Panc1 (cell line): ENCODE results near the gene CCDC107. TPM values are rescaled to one million over a fixed set of nuclear protein-coding genes. Genes with fewer than 3 reads are reported as not detected.

Source experiments
- ATAC-seq: fragments of 200-7000 bp; cut with Tn5 transposase; 2 replicates; pipeline ENCODE4 v1.9.1; 2020; ENCODE audit warnings: mild to moderate bottlenecking, moderate library complexity
- BruUV-seq: library from RNA; stranded (reverse); fragments of 400-500 nt; replicated peaks from 2 replicates; lab custom pipeline; 2021; lab: Mats Ljungman, UMichigan
- CTCF ChIA-PET: fragments of 300-600 bp; sonication (Branson Sonifier 250); formaldehyde crosslinking; loops from one replicate; lab custom pipeline; 2022; ENCODE audit warnings: antibody characterized with exemption; lab: Charles Lee
- POLR2A ChIA-PET: fragments of 300-600 bp; sonication (Branson Sonifier 250); formaldehyde crosslinking; loops from one replicate; lab custom pipeline; 2022; ENCODE audit warnings: antibody characterized with exemption; lab: Charles Lee
- DNase-seq: peaks from one replicate; pipeline ENCODE4 v3.0.0-alpha.2; 2010; ENCODE audit warnings: low read depth, low spot score
- H3K27ac ChIP-seq: 2 replicates; pipeline ENCODE4 v1.5.1; 2011; ENCODE audit warnings: mild to moderate bottlenecking, low read length, inconsistent platforms
- H3K27me3 ChIP-seq: fragments of 200-500 bp; sonication (Bioruptor generic); 2 replicates; pipeline ENCODE4 v1.6.0; 2014; ENCODE audit warnings: low read length, inconsistent platforms; ENCODE audit not compliant: control insufficient read depth, insufficient read depth
- H3K36me3 ChIP-seq: fragments of 200-500 bp; sonication (Bioruptor generic); 2 replicates; pipeline ENCODE4 v1.5.1; 2014; ENCODE audit warnings: inconsistent platforms, mild to moderate bottlenecking, low read length, moderate library complexity; ENCODE audit not compliant: control insufficient read depth, insufficient read depth
- H3K4me1 ChIP-seq: 2 replicates; pipeline ENCODE4 v1.5.1; 2011; ENCODE audit warnings: inconsistent platforms, mild to moderate bottlenecking, low read length, moderate library complexity; ENCODE audit not compliant: control insufficient read depth, insufficient read depth
- H3K4me3 ChIP-seq, 2 experiments: 2 replicates each; pipeline ENCODE4 v1.5.1; 2011 to 2012; ENCODE audit warnings: low read depth in 2 of 2, low read length in 2 of 2, mild to moderate bottlenecking in 2 of 2, inconsistent platforms in 1 of 2, moderate library complexity in 1 of 2
- H3K9me3 ChIP-seq: fragments of 200-500 bp; sonication (Bioruptor generic); 2 replicates; pipeline ENCODE4 v1.5.1; 2014; ENCODE audit warnings: low read depth, mild to moderate bottlenecking, inconsistent platforms, low read length, moderate library complexity; ENCODE audit not compliant: control insufficient read depth, insufficient read depth
- POLR2AphosphoS5 ChIP-seq: IDR thresholded peaks from 2 replicates; pipeline ENCODE4 v1.6.1; 2012; ENCODE audit warnings: mild to moderate bottlenecking, low read depth, low read length, moderate library complexity
- SIN3A ChIP-seq: IDR thresholded peaks from 2 replicates; pipeline ENCODE4 v1.6.1; 2012; ENCODE audit warnings: low read depth, mild to moderate bottlenecking, low read length, moderate library complexity, borderline replicate concordance; ENCODE audit not compliant: insufficient read depth
- TCF7L2 ChIP-seq: IDR thresholded peaks from 2 replicates; pipeline ENCODE4 v1.6.1; 2011; ENCODE audit warnings: mild to moderate bottlenecking, low read depth, low read length, inconsistent platforms
- in situ Hi-C: cut with HindIII; loops from 2 replicates; pipeline ENCODE4 v1.10.0; 2016; ENCODE audit warnings: low sequenced_read_pairs, low pct_unique_long_range_greater_than_20kb
- intact Hi-C: fragments of 100-400 bp; cut with micrococcal nuclease; formaldehyde crosslinking; loops from one replicate; pipeline ENCODE4 v1.10.0; 2022; ENCODE audit not compliant: unreplicated experiment
- total RNA-seq: library from RNA; stranded (reverse); gene quantifications from one replicate; pipeline ENCODE4 v1.2.1, GENCODE V29; 2021; ENCODE audit not compliant: unreplicated experiment
- TF ChIP-seq, protein P1 (sequence below): fragments of 450-650 bp; IDR thresholded peaks from 2 replicates; pipeline ENCODE4 v1.5.1; 2017; ENCODE audit warnings: mild to moderate bottlenecking
- TF ChIP-seq, protein P2 (sequence below), 2 experiments: IDR thresholded peaks; 2 replicates each; pipeline ENCODE4 v1.6.1; 2011 to 2012; ENCODE audit warnings: low read depth in 2 of 2, control low read depth in 1 of 2, low read length in 1 of 2, mild to moderate bottlenecking in 1 of 2, moderate library complexity in 1 of 2; ENCODE audit not compliant: insufficient read depth in 1 of 2

The CCDC107 gene
- total RNA-seq, 1 experiment from 2014 or later, result 39.9 TPM

DNA sequence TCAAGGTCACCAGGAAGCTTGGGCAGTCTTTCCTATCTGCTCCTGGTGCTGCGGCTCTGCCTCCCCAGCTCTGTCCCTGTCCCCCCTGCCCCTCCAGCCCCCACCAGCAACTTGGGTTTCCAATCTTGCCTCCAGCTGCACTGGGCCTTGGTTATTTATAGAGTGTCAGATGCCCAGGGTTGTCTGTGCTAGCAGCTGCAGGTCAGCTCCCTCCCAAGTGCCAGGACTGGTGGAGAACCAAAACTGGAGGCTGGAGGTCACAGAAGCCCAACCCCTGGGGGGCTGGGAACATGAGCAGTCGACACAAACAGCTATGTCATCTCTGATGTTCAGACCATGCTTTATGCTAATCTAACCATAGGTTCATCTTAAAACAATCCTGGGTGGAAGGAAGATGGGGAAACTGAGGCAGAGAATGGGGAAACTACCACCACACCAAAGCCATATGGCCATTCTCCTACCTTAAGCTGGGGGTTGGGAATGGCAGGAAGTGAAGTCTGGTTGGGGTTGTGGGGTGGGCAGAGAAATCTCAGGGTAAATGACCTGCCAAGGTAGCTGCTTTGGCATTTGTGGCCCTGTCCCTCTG is 30.0 kb downstream of the CCDC107 start:
- ChIA-PET CTCF (interaction anchor here (0.6 to 1.0 kb wide), 3 partner anchors 27 to 69 kb away, joined by 3 to 10 read pairs (median 6); no protein-coding TSS in a partner anchor), POLR2A (interaction anchor here (0.7 kb wide), 1 partner anchor 44 kb away, joined by 11 read pairs; the partner anchor contains the start of gene TLN1)
- peaks cover 31% of the 10 kb centered on the region for H3K4me1 ChIP-seq
- TF ChIP-seq SIN3A, result no peak
- TF ChIP-seq, protein P1, sequence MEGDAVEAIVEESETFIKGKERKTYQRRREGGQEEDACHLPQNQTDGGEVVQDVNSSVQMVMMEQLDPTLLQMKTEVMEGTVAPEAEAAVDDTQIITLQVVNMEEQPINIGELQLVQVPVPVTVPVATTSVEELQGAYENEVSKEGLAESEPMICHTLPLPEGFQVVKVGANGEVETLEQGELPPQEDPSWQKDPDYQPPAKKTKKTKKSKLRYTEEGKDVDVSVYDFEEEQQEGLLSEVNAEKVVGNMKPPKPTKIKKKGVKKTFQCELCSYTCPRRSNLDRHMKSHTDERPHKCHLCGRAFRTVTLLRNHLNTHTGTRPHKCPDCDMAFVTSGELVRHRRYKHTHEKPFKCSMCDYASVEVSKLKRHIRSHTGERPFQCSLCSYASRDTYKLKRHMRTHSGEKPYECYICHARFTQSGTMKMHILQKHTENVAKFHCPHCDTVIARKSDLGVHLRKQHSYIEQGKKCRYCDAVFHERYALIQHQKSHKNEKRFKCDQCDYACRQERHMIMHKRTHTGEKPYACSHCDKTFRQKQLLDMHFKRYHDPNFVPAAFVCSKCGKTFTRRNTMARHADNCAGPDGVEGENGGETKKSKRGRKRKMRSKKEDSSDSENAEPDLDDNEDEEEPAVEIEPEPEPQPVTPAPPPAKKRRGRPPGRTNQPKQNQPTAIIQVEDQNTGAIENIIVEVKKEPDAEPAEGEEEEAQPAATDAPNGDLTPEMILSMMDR, result no peak
- no peak for TF ChIP-seq POLR2AphosphoS5
- TF ChIP-seq TCF7L2, result no peak
- TF ChIP-seq, protein P2, sequence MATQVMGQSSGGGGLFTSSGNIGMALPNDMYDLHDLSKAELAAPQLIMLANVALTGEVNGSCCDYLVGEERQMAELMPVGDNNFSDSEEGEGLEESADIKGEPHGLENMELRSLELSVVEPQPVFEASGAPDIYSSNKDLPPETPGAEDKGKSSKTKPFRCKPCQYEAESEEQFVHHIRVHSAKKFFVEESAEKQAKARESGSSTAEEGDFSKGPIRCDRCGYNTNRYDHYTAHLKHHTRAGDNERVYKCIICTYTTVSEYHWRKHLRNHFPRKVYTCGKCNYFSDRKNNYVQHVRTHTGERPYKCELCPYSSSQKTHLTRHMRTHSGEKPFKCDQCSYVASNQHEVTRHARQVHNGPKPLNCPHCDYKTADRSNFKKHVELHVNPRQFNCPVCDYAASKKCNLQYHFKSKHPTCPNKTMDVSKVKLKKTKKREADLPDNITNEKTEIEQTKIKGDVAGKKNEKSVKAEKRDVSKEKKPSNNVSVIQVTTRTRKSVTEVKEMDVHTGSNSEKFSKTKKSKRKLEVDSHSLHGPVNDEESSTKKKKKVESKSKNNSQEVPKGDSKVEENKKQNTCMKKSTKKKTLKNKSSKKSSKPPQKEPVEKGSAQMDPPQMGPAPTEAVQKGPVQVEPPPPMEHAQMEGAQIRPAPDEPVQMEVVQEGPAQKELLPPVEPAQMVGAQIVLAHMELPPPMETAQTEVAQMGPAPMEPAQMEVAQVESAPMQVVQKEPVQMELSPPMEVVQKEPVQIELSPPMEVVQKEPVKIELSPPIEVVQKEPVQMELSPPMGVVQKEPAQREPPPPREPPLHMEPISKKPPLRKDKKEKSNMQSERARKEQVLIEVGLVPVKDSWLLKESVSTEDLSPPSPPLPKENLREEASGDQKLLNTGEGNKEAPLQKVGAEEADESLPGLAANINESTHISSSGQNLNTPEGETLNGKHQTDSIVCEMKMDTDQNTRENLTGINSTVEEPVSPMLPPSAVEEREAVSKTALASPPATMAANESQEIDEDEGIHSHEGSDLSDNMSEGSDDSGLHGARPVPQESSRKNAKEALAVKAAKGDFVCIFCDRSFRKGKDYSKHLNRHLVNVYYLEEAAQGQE (IDR thresholded peaks at IDR 0.05; ENCODE audit: insufficient read depth in 1 of 2, low read depth in 2 of 2, low read length in 1 of 2), result no peak
- intact Hi-C loops, result no loop called here
- no peaks in the 10 kb centered on the region for H3K9me3 ChIP-seq
- no peak for DNase-seq
- H3K27me3 ChIP-seq, result no peaks in the 10 kb centered on the region
- in situ Hi-C loops, result no loop called here
- peak overlapping the region; percentile 93 for H3K27ac ChIP-seq
- ATAC-seq, result no peak
- H3K4me3 ChIP-seq, result peak overlapping the region; percentile 71 to 89
- BruUV-seq, result no TSS peak
- H3K36me3 ChIP-seq, result peaks cover 10% of the 10 kb centered on the region; the same call in 1 of the 2 replicates

DNA sequence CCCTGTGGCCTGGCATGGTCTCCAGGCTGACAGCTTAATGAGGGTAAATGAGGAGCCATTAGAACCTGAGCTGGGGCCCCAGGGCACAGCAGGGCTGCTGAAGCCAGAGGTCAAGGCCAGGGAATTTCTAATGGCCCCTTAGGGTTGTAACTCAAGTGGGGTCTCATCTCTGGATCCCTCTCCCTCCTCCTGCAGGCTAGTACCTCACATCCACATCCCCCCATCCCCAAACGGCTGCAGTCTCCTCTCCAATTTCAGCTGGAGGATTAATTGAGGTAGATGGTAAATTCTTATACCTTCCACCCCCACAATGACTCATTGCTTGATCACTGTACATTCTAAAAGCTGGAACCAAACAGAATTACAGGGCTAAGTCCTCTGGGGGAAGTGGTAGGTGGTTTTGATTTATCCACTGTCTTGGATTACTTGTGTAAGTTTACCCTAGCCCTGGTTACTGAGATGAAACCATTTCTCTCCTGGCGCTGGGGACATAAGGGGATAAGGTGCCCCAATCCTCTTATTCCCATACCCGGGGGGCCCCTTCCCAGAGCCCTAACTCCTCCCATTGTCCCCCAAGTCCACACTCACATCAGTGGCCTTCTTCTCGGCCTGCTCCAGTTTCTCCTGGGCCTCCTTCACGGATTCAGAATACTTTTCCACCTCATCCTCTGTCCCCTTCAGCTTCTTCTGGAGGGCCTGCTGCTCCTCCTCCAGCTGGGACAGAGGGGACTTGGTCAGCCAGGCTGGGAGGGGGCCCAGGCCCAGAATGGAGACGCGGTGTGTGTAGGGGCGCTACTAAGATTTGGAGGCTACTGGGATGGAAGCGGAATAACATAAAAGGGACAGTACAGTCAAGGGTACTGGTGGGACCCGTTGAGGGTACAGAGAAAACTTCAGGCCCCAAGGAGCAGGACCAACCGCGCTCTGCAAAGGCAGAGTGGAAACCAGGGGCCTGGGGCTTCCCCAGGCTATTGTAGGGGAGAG is 30.8 kb downstream of the CCDC107 start:
- H3K27ac ChIP-seq, result peak overlapping the region; percentile 93
- ChIA-PET CTCF (interaction anchor here (0.6 to 1.0 kb wide), 3 partner anchors 23 to 42 kb away, joined by 3 to 6 read pairs (median 4); no protein-coding TSS in a partner anchor), POLR2A (interaction anchor here (0.6 to 0.7 kb wide), 5 partner anchors 23 to 480 kb away, joined by 3 to 11 read pairs (median 7); partner anchors contain the start of genes CCDC107 and TLN1)
- BruUV-seq, result TSS peak; percentile 75
- DNase-seq (no peak), ATAC-seq (no peak; the same call in 1 of the 2 replicates)
- TF ChIP-seq TCF7L2, result no peak
- TF ChIP-seq, protein P1, result no peak
- TF ChIP-seq, protein P2 (IDR thresholded peaks at IDR 0.05; ENCODE audit: insufficient read depth in 1 of 2, low read depth in 2 of 2, low read length in 1 of 2), result no peak
- TF ChIP-seq POLR2AphosphoS5, result no peak
- no peak for TF ChIP-seq SIN3A
- in situ Hi-C loops (no loop called here), intact Hi-C loops (no loop called here)
- H3K4me3 ChIP-seq, result peak overlapping the region; percentile 71 to 89
- peaks cover 10% of the 10 kb centered on the region; the same call in 1 of the 2 replicates for H3K36me3 ChIP-seq
- H3K4me1 ChIP-seq, result peaks cover 31% of the 10 kb centered on the region
- H3K27me3 ChIP-seq, result no peaks in the 10 kb centered on the region
- no peaks in the 10 kb centered on the region for H3K9me3 ChIP-seq
